Stomach (tissue), 4 donors: ENCODE data around the gene POMT1.

ENCODE experiments used
- CTCF ChIP-seq, 7 experiments: fragments of 450-650 bp in 4 of 7; fragments of 200-600 bp in 3 of 7; sonication (generic) in 3 of 7; IDR thresholded peaks; one replicate each; pipeline ENCODE4 v1.5.1; 2016 to 2019; ENCODE audit warnings: antibody characterized with exemption in 7 of 7, control low read depth in 2 of 7, mild to moderate bottlenecking in 1 of 7
- POLR2A ChIP-seq, 4 donors: fragments of 450-650 bp; IDR thresholded peaks; one replicate each; pipeline ENCODE4 v1.6.1; 2016; ENCODE audit warnings: antibody characterized with exemption in 4 of 4, control low read depth in 2 of 4, mild to moderate bottlenecking in 1 of 4, moderate library complexity in 1 of 4

GRCh38 chr9:131554087-131554842 is 51.5 kb downstream of the POMT1 start:
- TF ChIP-seq CTCF (IDR thresholded peaks at IDR 0.05) (no peak), POLR2A (IDR thresholded peaks at IDR 0.05) (no peak)
